ENCODE results near the gene HDAC3.
A peak's percentile ranks its signal among the peaks of the same experiment; 100 is the strongest.

Gene HDAC3

GRCh38 chr5:141636413-141637122, at the start of gene HDAC3, which contains the start of gene RELL2:
Gene HDAC3, minus strand, starts transcription at chr5:141636849. Its CDS starts 59 bp downstream, at chr5:141636790.
Gene RELL2, plus strand, starts transcription at chr5:141636997. Its CDS starts 1,229 bp downstream, at chr5:141638226.
- DNase-seq: peak; percentile 97

- DNase-seq: no peak
Measured at GRCh38 chr5:141685591-141685990, 48.9 kb upstream of the HDAC3 start.

- DNase-seq: no peak
Measured at GRCh38 chr5:141683596-141684141, 47.0 kb upstream of the HDAC3 start.

DNA sequence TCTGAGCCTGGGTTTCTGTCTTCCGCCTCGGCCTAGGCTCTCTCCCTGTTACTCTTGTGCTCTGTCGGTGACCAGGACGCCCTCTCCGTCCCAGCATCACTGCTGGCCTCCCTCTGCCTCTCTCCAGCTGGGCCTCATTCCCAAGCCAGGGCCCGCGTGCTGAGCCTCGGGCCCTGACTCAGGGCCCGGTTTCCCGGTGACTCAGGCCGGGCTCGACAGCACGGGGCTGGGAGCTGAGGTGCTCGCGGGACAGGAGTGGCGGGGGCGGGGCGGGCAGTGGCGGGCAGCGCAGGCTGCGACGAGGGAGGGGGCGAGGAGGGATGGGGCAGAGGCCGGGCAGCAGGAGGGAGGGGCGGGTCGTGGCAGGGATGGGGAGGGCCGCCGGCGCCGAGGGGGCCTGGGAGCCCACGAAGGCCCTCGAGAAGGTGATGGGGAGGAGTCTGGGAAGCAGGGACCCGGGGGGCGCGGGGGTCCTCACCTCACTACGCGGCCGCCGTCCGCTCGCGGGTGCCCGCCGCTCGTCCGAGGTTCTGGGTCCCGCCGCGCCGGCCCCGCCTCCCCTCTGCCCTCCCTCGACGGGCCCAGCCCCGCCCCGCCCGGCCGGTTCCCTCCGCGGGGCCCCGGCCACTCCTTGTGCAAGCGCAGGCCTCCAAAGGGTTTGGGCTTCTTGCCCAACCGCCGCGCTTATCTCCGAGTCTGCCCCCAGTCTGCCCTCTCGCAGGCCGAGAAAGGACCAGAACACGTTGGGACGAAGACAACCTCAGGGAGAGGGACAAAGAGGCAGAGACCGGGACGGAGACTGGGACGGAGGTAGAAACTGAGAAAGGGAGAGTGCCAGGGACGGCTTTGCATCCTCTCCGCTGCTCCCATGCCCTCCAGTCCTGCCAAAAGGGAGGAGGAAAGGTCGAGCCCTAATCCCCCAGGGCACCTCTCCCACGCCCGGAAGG, 45.3 kb upstream of the HDAC3 start, which contains the start of gene ARAP3:
ARAP3 (minus strand) TSS at position 536 of the 947 bp plus-strand sequence. CDS start 1,744 bp downstream, outside the sequence.
- DNase-seq: peak; percentile 79

GRCh38 chr5:141681295-141681694, 44.6 kb upstream of the HDAC3 start:
- DNase-seq: no peak

DNA sequence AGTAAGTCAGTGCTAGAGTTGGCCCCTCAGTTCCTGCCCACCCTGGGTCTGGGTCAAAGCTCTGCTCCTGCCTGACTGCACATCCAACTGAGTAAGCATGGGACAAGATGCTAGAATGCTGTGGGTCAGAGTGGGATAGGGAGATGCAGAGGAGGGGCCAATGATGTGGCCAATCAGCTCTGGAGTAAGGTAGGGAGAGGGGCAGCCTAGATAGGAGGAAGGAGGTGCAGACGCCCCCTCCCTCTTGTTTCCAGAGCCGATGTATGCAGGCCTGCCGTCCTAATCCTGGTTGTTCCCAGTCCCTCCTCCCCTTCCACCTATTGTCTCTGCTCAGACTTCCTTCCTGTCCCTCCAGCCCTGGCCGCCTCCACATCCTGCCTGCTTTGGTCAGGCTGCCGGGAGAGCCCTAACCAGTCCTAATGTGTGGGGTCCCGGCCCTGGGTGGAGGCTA, 44.1 kb upstream of the HDAC3 start:
- peak; percentile 52 for DNase-seq

DNA sequence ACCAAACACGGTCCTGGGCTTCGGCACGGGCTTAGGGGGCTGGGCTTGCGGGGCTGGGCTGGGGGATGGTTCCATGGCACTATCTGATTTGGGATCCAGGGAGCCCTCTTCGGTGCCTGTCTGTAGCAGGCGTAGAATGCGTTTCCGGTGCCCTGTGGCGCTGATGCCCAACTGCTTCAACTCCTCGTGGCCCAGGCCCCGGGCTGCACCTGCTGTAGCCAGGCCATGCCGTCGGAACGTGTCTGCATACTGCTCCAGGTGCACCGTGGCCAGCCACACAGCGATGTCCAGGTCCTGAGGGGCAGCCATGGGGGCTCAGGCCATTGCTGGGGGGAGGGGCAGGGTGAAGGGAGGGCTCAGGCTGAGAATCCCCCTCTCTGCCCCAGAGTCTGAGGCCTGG, 43.5 kb upstream of the HDAC3 start:
- no peak for DNase-seq

- peak; percentile 45 for DNase-seq
Measured at GRCh38 chr5:141677415-141677814, 40.8 kb upstream of the HDAC3 start.

GRCh38 chr5:141675672-141676071, 39.0 kb upstream of the HDAC3 start:
- no peak for DNase-seq

- no peak for DNase-seq
Measured at GRCh38 chr5:141674747-141675146, 38.1 kb upstream of the HDAC3 start.

- DNase-seq: peak; percentile 74
Measured at GRCh38 chr5:141672841-141673813, 36.5 kb upstream of the HDAC3 start.

GRCh38 chr5:141672071-141672840, 35.6 kb upstream of the HDAC3 start:
- DNase-seq: no peak

DNA sequence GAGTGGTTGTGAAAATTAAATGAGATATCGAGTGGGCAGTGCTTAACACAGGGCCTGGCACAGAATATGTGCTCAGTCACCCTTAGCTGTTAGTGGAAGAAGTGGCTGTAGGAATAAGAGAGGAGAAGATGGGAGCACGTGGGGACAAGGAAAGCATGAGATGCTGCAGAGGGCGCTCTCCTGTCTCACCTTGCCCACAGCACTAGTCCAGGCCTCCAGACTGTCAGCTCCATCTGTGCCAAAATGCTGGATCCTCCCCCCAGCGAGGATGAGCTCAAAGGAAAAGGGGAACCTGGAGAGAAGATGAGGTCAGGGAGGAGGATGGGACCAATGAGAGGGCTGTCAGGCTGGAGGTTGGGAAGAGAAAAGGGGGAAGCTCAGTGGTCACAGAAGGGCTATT, 32.9 kb upstream of the HDAC3 start:
- DNase-seq: no peak

- DNase-seq: no peak
Measured at GRCh38 chr5:141668601-141669265, 32.1 kb upstream of the HDAC3 start.

GRCh38 chr5:141665995-141666940, 29.6 kb upstream of the HDAC3 start:
- DNase-seq: no peak

DNA sequence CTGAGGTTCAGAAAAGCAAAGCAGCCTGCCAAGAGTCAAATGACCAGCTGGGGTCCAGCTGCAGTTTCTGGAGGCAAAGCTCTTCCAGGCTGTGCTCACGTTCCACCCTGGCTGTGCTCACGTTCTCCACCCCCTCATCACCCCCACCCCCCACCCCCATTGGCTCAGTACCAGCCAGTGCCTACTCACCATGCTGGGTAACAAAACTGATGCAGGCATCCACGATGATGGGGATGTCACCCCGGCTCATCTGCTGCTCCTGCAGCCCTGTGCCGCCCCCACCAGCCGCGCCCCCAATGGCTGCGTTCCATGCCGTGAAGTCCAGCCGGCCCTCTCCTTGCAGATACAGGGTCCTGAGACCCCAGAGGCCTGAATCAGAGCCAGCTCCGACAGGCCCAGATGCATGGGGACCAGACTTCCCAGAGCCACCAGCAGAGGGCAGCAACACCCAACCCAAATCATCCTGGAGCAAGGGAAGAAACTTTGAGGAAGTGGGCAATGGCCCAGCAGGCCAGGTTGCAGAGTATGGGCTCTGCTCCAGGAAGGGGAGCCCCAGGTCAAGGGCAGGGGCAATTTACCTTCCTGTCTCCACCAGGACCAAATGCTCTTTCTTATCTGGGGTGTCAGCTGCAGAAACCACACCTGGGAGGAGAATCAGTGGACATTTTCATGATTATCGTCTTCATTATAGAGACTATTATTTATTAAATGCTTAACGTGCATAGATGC, 28.2 kb upstream of the HDAC3 start:
- peak; percentile 93 for DNase-seq

- no peak for DNase-seq
Measured at GRCh38 chr5:141663506-141663905, 26.9 kb upstream of the HDAC3 start.

DNA sequence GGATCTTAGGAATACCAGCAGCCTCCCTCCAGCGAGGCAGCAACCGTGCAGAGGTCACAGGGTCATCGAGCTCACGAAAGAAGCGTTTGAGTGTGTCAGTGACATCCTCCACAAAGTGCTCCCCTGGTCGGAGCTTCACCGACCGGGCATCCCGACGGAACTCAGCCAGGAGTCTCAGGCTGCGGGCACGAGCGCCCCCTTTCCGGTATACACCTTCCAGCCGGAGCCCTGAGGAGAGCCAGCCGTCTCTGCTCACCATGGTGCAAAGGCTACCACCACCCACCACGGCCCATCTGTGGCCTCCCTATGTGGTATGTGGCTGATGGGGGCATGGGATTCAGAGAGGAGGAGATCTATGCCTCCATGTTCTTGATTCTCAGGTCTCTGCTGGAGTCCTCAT, 25.4 kb upstream of the HDAC3 start:
- DNase-seq: no peak
